Neural progenitor cell (in vitro differentiated cells): Measurements from ENCODE around the gene LONRF2.

Experiments
- EZH2phosphoT487 ChIP-seq: fragments of 200-600 bp; sonication (generic); IDR thresholded peaks from 2 replicates; pipeline ENCODE4 v1.6.1; 2017; ENCODE audit warnings: antibody characterized with exemption
- TF ChIP-seq, protein P1 (sequence below): fragments of 200-600 bp; sonication (generic); IDR thresholded peaks from 2 replicates; pipeline ENCODE4 v1.5.1; 2017; ENCODE audit warnings: antibody characterized with exemption, mild to moderate bottlenecking

GRCh38 chr2:100294162-100294497 is 28.2 kb downstream of the LONRF2 start:
- TF ChIP-seq, protein P1, sequence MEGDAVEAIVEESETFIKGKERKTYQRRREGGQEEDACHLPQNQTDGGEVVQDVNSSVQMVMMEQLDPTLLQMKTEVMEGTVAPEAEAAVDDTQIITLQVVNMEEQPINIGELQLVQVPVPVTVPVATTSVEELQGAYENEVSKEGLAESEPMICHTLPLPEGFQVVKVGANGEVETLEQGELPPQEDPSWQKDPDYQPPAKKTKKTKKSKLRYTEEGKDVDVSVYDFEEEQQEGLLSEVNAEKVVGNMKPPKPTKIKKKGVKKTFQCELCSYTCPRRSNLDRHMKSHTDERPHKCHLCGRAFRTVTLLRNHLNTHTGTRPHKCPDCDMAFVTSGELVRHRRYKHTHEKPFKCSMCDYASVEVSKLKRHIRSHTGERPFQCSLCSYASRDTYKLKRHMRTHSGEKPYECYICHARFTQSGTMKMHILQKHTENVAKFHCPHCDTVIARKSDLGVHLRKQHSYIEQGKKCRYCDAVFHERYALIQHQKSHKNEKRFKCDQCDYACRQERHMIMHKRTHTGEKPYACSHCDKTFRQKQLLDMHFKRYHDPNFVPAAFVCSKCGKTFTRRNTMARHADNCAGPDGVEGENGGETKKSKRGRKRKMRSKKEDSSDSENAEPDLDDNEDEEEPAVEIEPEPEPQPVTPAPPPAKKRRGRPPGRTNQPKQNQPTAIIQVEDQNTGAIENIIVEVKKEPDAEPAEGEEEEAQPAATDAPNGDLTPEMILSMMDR, result no peak
- no peak for TF ChIP-seq EZH2phosphoT487
